MCF 10A (cell line): Measurements from ENCODE around the gene CST9. TPM values are rescaled to one million over a fixed set of nuclear protein-coding genes. Genes with fewer than 3 reads are reported as not detected.

Experiments used
- BruUV-seq: library from RNA; stranded (reverse); fragments of 400-500 nt; replicated peaks from 2 replicates; lab custom pipeline; 2021; lab: Mats Ljungman, UMichigan
- CTCF ChIA-PET: fragments of 300-600 bp; sonication (Branson Sonifier 250); formaldehyde crosslinking; extraction: SDS; loops from one replicate; lab custom pipeline; 2021; ENCODE audit warnings: antibody characterized with exemption, inconsistent platforms; lab: Yijun Ruan, JAX
- POLR2A ChIA-PET: fragments of 300-600, 350-650 bp; sonication (Branson Sonifier 250); formaldehyde crosslinking; extraction: SDS; loops from one replicate; lab custom pipeline; 2020; ENCODE audit warnings: antibody characterized with exemption, inconsistent platforms; lab: Yijun Ruan, JAX
- DNase-seq: peaks from one replicate; pipeline ENCODE4 v3.0.0-alpha.2; 2018; ENCODE audit not compliant: unreplicated experiment
- H3K27ac Mint-ChIP-seq: one replicate; pipeline ENCODE4 v1.8.0; 2022; ENCODE audit warnings: mild to moderate bottlenecking, low read depth, mixed read lengths; ENCODE audit not compliant: unreplicated experiment
- H3K27me3 Mint-ChIP-seq: one replicate; pipeline ENCODE4 v1.8.0; 2022; ENCODE audit warnings: mixed read lengths; ENCODE audit not compliant: insufficient read depth, unreplicated experiment
- H3K36me3 Mint-ChIP-seq: one replicate; pipeline ENCODE4 v1.8.0; 2022; ENCODE audit warnings: mild to moderate bottlenecking, moderate library complexity, mixed read lengths; ENCODE audit not compliant: insufficient read depth, unreplicated experiment
- H3K4me1 Mint-ChIP-seq: one replicate; pipeline ENCODE4 v1.8.0; 2022; ENCODE audit warnings: mixed read lengths; ENCODE audit not compliant: insufficient read depth, unreplicated experiment
- H3K4me3 Mint-ChIP-seq: one replicate; pipeline ENCODE4 v1.8.0; 2022; ENCODE audit warnings: mild to moderate bottlenecking, moderate library complexity, mixed read lengths; ENCODE audit not compliant: unreplicated experiment
- H3K9me3 Mint-ChIP-seq: one replicate; pipeline ENCODE4 v1.8.0; 2022; ENCODE audit warnings: mixed read lengths; ENCODE audit not compliant: unreplicated experiment
- intact Hi-C: fragments of 100-400 bp; cut with micrococcal nuclease; formaldehyde crosslinking; loops from 2 replicates; pipeline ENCODE4 v1.14.1; 2022
- total RNA-seq: library from RNA; stranded (reverse); gene quantifications from 2 replicates; pipeline ENCODE4 v1.2.3, GENCODE V29; 2022
- TF ChIP-seq, protein P1 (sequence below): fragments of 200-600 bp; IDR thresholded peaks from one replicate; pipeline ENCODE4 v1.8.0; 2022; ENCODE audit warnings: antibody characterized with exemption, mild to moderate bottlenecking; ENCODE audit not compliant: unreplicated experiment

The CST9 gene
- total RNA-seq, 1 experiment from 2014 or later: not detected

- intact Hi-C loops: no loop called here
Observed at GRCh38 chr20:23603321-23603720, 2.4 kb downstream of the CST9 start.

GRCh38 chr20:23602699-23603098, 3.0 kb downstream of the CST9 start:
- DNase-seq: no peak
- no TSS peak for BruUV-seq
- Mint-ChIP-seq H3K9me3 (no peaks in the 10 kb centered on the region), H3K27ac (no peak overlapping the region), H3K27me3 (no peaks in the 10 kb centered on the region), H3K4me1 (no peaks in the 10 kb centered on the region), H3K36me3 (no peaks in the 10 kb centered on the region), H3K4me3 (no peak overlapping the region)
- POLR2A ChIA-PET: interaction anchor here (0.6 to 1.2 kb wide), 2 partner anchors 158 to 243 kb away, joined by 3 read pairs; no protein-coding TSS in a partner anchor
- CTCF ChIA-PET: interaction anchor here (0.7 to 17.1 kb wide), 6 partner anchors 16 to 402 kb away, joined by 4 to 541 read pairs (median 4); partner anchors contain the start of gene CSTL1
- intact Hi-C loops: no loop called here
- TF ChIP-seq, protein P1, sequence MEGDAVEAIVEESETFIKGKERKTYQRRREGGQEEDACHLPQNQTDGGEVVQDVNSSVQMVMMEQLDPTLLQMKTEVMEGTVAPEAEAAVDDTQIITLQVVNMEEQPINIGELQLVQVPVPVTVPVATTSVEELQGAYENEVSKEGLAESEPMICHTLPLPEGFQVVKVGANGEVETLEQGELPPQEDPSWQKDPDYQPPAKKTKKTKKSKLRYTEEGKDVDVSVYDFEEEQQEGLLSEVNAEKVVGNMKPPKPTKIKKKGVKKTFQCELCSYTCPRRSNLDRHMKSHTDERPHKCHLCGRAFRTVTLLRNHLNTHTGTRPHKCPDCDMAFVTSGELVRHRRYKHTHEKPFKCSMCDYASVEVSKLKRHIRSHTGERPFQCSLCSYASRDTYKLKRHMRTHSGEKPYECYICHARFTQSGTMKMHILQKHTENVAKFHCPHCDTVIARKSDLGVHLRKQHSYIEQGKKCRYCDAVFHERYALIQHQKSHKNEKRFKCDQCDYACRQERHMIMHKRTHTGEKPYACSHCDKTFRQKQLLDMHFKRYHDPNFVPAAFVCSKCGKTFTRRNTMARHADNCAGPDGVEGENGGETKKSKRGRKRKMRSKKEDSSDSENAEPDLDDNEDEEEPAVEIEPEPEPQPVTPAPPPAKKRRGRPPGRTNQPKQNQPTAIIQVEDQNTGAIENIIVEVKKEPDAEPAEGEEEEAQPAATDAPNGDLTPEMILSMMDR: no peak

More at GRCh38 chr20:23603321-23603720, 2.4 kb downstream of the CST9 start:
- TF ChIP-seq, protein P1: no peak
- no peak overlapping the region for H3K4me3 Mint-ChIP-seq
- no peaks in the 10 kb centered on the region for H3K27me3 Mint-ChIP-seq
- H3K9me3 Mint-ChIP-seq: no peaks in the 10 kb centered on the region
- H3K27ac Mint-ChIP-seq: no peak overlapping the region
- POLR2A ChIA-PET: interaction anchor here (0.6 to 1.2 kb wide), 2 partner anchors 159 to 244 kb away, joined by 3 read pairs; no protein-coding TSS in a partner anchor
- H3K4me1 Mint-ChIP-seq: no peaks in the 10 kb centered on the region
- no TSS peak for BruUV-seq
- DNase-seq: no peak
- CTCF ChIA-PET: interaction anchor here (0.7 to 17.1 kb wide), 10 partner anchors 8 to 913 kb away, joined by 3 to 541 read pairs (median 4); partner anchors contain the start of gene CSTL1
- no peaks in the 10 kb centered on the region for H3K36me3 Mint-ChIP-seq

DNA sequence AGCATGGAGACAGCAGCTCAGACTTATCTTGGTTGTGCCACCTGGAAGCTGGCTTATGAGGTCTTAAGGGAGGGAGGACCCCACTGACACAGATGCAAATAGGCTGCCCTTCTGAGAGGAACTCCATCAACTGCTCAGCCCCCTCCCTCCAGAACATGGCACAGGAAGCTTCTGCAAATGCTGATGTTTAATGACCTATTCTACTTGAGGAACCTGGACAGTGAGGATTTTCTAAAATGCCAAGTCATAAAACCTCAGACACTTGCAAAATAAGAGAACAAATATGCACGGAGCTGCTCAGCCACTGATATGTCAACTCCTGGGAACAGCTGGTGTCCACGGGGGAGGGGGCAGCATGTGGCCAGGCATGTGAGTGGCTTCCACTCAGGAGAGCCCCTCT, 3.5 kb downstream of the CST9 start:
- ChIA-PET POLR2A (interaction anchor here (1.2 kb wide), 1 partner anchor 158 kb away, joined by 3 read pairs; no protein-coding TSS in a partner anchor), CTCF (interaction anchor here (0.6 to 17.1 kb wide), 6 partner anchors 15 to 384 kb away, joined by 3 to 541 read pairs (median 4); partner anchors contain the start of gene CSTL1)
- BruUV-seq: no TSS peak
- TF ChIP-seq, protein P1: no peak
- no peak for DNase-seq
- no peak overlapping the region for H3K27ac Mint-ChIP-seq
- H3K4me3 Mint-ChIP-seq: no peak overlapping the region
- H3K4me1 Mint-ChIP-seq: peaks cover 4% of the 10 kb centered on the region
- intact Hi-C loops: no loop called here
- no peaks in the 10 kb centered on the region for H3K9me3 Mint-ChIP-seq
- no peaks in the 10 kb centered on the region for H3K36me3 Mint-ChIP-seq
- H3K27me3 Mint-ChIP-seq: no peaks in the 10 kb centered on the region

- H3K36me3 Mint-ChIP-seq: no peaks in the 10 kb centered on the region
- intact Hi-C loops: no loop called here
- H3K4me1 Mint-ChIP-seq: peaks cover 9% of the 10 kb centered on the region
- CTCF ChIA-PET: interaction anchor here (0.6 to 17.1 kb wide), 5 partner anchors 32 to 384 kb away, joined by 3 to 541 read pairs (median 3); partner anchors contain the start of gene CSTL1
- no peaks in the 10 kb centered on the region for H3K27me3 Mint-ChIP-seq
- no peaks in the 10 kb centered on the region for H3K9me3 Mint-ChIP-seq
- POLR2A ChIA-PET: no interaction called here
- TF ChIP-seq, protein P1: no peak
- no peak overlapping the region for H3K27ac Mint-ChIP-seq
- no peak for DNase-seq
- H3K4me3 Mint-ChIP-seq: no peak overlapping the region
- BruUV-seq: no TSS peak
Observed at GRCh38 chr20:23601715-23602114, 4.0 kb downstream of the CST9 start.
